Kidney epithelial cell (primary cell): ENCODE results near the gene MYCBP2. TPM values are rescaled to one million over a fixed set of nuclear protein-coding genes. Genes with fewer than 3 reads are reported as not detected.

ENCODE experiments used
- DNase-seq: peaks from one replicate; pipeline ENCODE4 v3.0.0-alpha.2; 2010; ENCODE audit warnings: low read depth
- H3K27me3 ChIP-seq: 2 replicates; pipeline ENCODE4 v1.6.0; 2011; ENCODE audit warnings: low read length; ENCODE audit not compliant: control insufficient read depth, insufficient read depth
- H3K36me3 ChIP-seq: 2 replicates; pipeline ENCODE4 v1.5.1; 2011; ENCODE audit warnings: low read length; ENCODE audit not compliant: control insufficient read depth, insufficient read depth
- H3K4me3 ChIP-seq: 2 replicates; pipeline ENCODE4 v1.5.1; 2011; ENCODE audit warnings: low read depth, mild to moderate bottlenecking, control low read depth, low read length
- total RNA-seq: library from RNA; depleted of rRNA; stranded (reverse); fragments of >200 nt; gene quantifications from 2 replicates; pipeline ENCODE4 v1.2.3, GENCODE V29; 2015
- TF ChIP-seq, protein P1 (sequence below): IDR thresholded peaks from 2 replicates; pipeline ENCODE4 v1.5.1; 2011; ENCODE audit warnings: mild to moderate bottlenecking, moderate library complexity, low read length, control low read depth, inconsistent platforms; ENCODE audit not compliant: insufficient read depth, poor library complexity, severe bottlenecking

MYCBP2 gene
- total RNA-seq, 1 donor from 2014 or later = 46.3 TPM

DNA sequence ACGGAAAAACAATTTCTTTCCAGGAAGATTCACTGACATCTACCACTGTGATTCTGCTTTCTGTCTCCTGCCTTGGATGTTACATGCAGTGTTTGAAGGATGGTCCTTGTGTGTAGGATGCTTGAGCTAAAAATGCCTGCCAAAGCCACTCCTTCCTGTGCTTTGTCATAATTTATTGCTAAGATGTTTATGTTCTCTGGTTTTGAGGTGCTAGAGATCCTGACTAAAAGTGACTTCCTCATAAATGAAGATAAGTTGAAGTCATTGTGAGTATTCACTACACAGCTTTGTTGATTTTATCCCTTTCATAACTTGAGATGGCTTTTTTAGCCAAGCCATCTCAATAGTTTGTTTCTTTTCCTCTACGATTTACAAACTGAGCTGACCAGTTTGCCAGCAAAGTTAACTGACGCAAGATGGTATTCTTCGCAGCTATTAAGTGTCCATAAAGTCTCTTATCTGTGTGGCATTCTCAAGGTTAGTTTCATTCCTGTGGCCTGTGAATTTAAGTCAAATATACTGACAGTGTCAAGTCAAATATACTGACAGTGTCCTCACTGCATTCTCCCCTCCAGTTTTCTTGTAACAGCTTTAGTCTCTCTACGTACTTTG lies 284.2 kb downstream of the MYCBP2 start:
- no peaks in the 10 kb centered on the region for H3K36me3 ChIP-seq
- no peak overlapping the region for H3K4me3 ChIP-seq
- TF ChIP-seq, protein P1, sequence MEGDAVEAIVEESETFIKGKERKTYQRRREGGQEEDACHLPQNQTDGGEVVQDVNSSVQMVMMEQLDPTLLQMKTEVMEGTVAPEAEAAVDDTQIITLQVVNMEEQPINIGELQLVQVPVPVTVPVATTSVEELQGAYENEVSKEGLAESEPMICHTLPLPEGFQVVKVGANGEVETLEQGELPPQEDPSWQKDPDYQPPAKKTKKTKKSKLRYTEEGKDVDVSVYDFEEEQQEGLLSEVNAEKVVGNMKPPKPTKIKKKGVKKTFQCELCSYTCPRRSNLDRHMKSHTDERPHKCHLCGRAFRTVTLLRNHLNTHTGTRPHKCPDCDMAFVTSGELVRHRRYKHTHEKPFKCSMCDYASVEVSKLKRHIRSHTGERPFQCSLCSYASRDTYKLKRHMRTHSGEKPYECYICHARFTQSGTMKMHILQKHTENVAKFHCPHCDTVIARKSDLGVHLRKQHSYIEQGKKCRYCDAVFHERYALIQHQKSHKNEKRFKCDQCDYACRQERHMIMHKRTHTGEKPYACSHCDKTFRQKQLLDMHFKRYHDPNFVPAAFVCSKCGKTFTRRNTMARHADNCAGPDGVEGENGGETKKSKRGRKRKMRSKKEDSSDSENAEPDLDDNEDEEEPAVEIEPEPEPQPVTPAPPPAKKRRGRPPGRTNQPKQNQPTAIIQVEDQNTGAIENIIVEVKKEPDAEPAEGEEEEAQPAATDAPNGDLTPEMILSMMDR = no peak
- H3K27me3 ChIP-seq = no peaks in the 10 kb centered on the region
- no peak for DNase-seq

- H3K4me3 ChIP-seq = no peak overlapping the region
- H3K27me3 ChIP-seq = no peaks in the 10 kb centered on the region
- DNase-seq = no peak
- no peaks in the 10 kb centered on the region for H3K36me3 ChIP-seq
- TF ChIP-seq, protein P1 = no peak
Measured at GRCh38 chr13:77040835-77041234, 286.1 kb downstream of the MYCBP2 start.

DNA sequence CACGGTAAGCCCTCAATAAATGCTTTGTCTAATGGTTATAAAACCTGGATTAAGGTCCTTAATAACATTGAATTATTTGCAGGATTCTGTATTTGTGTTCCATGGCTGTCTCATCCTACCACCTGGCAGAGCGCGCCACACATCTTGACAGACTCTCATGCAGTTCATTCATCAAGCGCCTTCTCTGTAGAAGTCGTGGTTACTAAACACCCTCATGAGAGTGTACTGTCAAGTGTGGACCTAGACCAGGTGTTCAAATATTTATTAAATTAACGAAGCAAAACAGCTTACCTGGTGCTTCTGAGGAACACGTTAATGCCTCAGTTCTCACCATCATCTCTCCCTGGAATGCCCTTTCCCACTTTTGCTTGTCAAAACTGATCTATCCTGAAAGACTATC lies 286.8 kb downstream of the MYCBP2 start:
- H3K27me3 ChIP-seq = no peaks in the 10 kb centered on the region
- no peak for DNase-seq
- TF ChIP-seq, protein P1 = no peak
- H3K36me3 ChIP-seq = no peaks in the 10 kb centered on the region
- H3K4me3 ChIP-seq = no peak overlapping the region

DNA sequence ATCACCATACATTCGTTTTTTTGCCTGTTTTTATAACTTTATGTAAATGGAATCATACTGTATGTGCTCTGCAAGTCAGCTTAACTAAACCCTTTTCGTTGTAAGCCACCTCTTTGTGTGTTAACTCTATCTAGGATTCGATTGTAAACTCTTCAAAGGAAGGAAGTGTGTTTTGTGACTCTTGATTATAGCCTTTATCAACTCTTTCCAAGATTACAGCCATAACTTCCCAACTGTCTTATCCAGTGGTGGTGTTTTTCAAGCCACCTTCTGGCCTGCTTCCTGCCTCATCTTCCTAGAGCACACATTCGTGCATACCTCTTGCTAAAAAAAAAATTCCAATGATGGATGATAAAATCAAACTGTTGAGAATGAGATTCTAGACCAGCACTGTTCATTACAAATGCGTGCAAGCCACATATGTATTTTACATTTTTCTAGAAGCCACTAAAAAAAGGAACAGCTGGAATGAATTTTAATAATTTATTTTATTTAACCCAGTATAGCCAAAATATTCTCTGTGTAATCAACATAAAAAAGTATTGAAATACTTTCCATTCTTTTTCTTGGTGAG lies 287.9 kb downstream of the MYCBP2 start:
- H3K27me3 ChIP-seq = no peaks in the 10 kb centered on the region
- DNase-seq = no peak
- TF ChIP-seq, protein P1 = no peak
- H3K36me3 ChIP-seq = no peaks in the 10 kb centered on the region
- no peak overlapping the region for H3K4me3 ChIP-seq

- no peaks in the 10 kb centered on the region for H3K36me3 ChIP-seq
- no peak for DNase-seq
- TF ChIP-seq, protein P1 = no peak
- no peaks in the 10 kb centered on the region for H3K27me3 ChIP-seq
- no peak overlapping the region for H3K4me3 ChIP-seq
Measured at GRCh38 chr13:77036279-77036678, 290.6 kb downstream of the MYCBP2 start.

DNA sequence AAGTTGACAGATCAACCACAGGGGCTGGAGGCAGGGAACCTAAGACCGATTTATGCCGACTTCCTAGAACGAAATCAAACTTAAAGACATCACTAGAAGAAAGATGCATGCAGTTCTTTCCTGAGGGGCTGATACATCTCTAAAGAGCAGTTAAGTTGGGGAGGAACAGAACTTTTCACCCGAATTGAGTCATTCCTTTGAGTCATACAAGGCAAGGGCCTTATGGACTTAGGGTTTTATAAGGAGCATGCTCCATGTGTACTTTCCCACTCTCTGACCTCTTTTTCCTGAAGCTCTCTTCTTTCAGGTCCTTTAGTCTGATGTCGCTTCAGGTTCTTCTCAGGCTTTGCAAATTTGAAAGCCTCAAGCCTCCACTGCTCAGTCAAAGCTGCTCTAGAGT lies 292.0 kb downstream of the MYCBP2 start:
- TF ChIP-seq, protein P1 = no peak
- H3K4me3 ChIP-seq = no peak overlapping the region
- no peaks in the 10 kb centered on the region for H3K27me3 ChIP-seq
- no peak for DNase-seq
- no peaks in the 10 kb centered on the region for H3K36me3 ChIP-seq
